CD4-positive, alpha-beta T cell (primary cell): ENCODE data around the gene TFAP2A. TPM values are rescaled to one million over a fixed set of nuclear protein-coding genes. Genes with fewer than 3 reads are reported as not detected.

Source experiments
- ATAC-seq: fragments of 200-7000 bp; cut with Tn5 transposase; one replicate; pipeline ENCODE4 v1.10.0; 2022; ENCODE audit warnings: mild to moderate bottlenecking; ENCODE audit not compliant: poor library complexity
- CTCF ChIA-PET: fragments of 350-600 bp; sonication (Branson Sonifier 250); formaldehyde crosslinking; loops from one replicate; lab custom pipeline; 2021; ENCODE audit warnings: antibody characterized with exemption, inconsistent platforms; lab: Charles Lee
- POLR2A ChIA-PET: fragments of 350-600 bp; sonication (Branson Sonifier 250); formaldehyde crosslinking; loops from one replicate; lab custom pipeline; 2021; ENCODE audit warnings: antibody characterized with exemption, inconsistent platforms; lab: Charles Lee
- DNase-seq, 14 experiments: peaks; one replicate each; pipeline ENCODE4 v3.0.0-alpha.2; 2013 to 2020; ENCODE audit warnings: mixed read lengths in 2 of 14
- H3K27ac ChIP-seq, 2 donors: one replicate each; pipeline versions ENCODE4 v1.5.1 to v1.7.0; 2013; ENCODE audit warnings: low read length in 2 of 2, low read depth in 1 of 2, mild to moderate bottlenecking in 1 of 2
- H3K27me3 ChIP-seq, 2 experiments: 1 replicate in 1 of 2; 2 replicates in 1 of 2; pipeline versions ENCODE4 v1.6.1 to v1.7.0; 2013; ENCODE audit warnings: low read length in 2 of 2, control low read depth in 1 of 2, mild to moderate bottlenecking in 1 of 2, moderate library complexity in 1 of 2; ENCODE audit not compliant: insufficient read depth in 2 of 2, control insufficient read depth in 1 of 2
- H3K36me3 ChIP-seq: one replicate; pipeline ENCODE4 v1.6.1; 2013; ENCODE audit warnings: low read length, control low read depth; ENCODE audit not compliant: insufficient read depth
- H3K4me1 ChIP-seq: one replicate; pipeline ENCODE4 v1.6.1; 2013; ENCODE audit warnings: low read length, control low read depth; ENCODE audit not compliant: insufficient read depth
- H3K4me3 ChIP-seq: one replicate; pipeline ENCODE4 v1.5.1; 2013; ENCODE audit warnings: mild to moderate bottlenecking, low read length, moderate library complexity
- H3K9me3 ChIP-seq, 2 experiments: 1 replicate in 1 of 2; 2 replicates in 1 of 2; pipeline versions ENCODE4 v1.6.1 to v1.7.0; 2013; ENCODE audit warnings: low read length in 2 of 2, mild to moderate bottlenecking in 2 of 2, control low read depth in 1 of 2, moderate library complexity in 1 of 2; ENCODE audit not compliant: control insufficient read depth in 1 of 2, insufficient read depth in 1 of 2
- H3K27ac Mint-ChIP-seq: one replicate; pipeline ENCODE4 v1.8.0; 2020; ENCODE audit warnings: mixed read lengths
- H3K27me3 Mint-ChIP-seq: one replicate; pipeline ENCODE4 v1.8.0; 2021; ENCODE audit warnings: mixed read lengths
- H3K36me3 Mint-ChIP-seq: one replicate; pipeline ENCODE4 v1.8.0; 2021; ENCODE audit warnings: low read depth, mixed read lengths
- H3K4me1 Mint-ChIP-seq: one replicate; pipeline ENCODE4 v1.8.0; 2021; ENCODE audit warnings: low read depth, mixed read lengths
- H3K4me3 Mint-ChIP-seq: one replicate; pipeline ENCODE4 v1.8.0; 2020; ENCODE audit warnings: mild to moderate bottlenecking, mixed read lengths
- H3K9me3 Mint-ChIP-seq: one replicate; pipeline ENCODE4 v1.8.0; 2020; ENCODE audit warnings: mixed read lengths
- intact Hi-C, 2 experiments: fragments of 100-400 bp; cut with DNase I in 1 of 2; cut with micrococcal nuclease in 1 of 2; formaldehyde crosslinking; loops; one replicate each; pipeline versions ENCODE4 v1.15.1 to v1.9.0; 2023 to 2025; cut with DNase I, micrococcal nuclease
- total RNA-seq, 174 experiments: library from RNA in 2 of 174; stranded (reverse) in 2 of 174; gene quantifications; one replicate each; pipeline ENCODE4 v1.2.3 and lab custom pipeline; 2021 to 2026
- TF ChIP-seq, protein P1 (sequence below): fragments of 200-600 bp; IDR thresholded peaks from one replicate; pipeline ENCODE4 v1.8.0; 2022; ENCODE audit warnings: antibody characterized with exemption, mild to moderate bottlenecking

TFAP2A gene
- total RNA-seq, 2 experiments from 2014 or later, result 0.16 TPM; not detected in 1

DNA sequence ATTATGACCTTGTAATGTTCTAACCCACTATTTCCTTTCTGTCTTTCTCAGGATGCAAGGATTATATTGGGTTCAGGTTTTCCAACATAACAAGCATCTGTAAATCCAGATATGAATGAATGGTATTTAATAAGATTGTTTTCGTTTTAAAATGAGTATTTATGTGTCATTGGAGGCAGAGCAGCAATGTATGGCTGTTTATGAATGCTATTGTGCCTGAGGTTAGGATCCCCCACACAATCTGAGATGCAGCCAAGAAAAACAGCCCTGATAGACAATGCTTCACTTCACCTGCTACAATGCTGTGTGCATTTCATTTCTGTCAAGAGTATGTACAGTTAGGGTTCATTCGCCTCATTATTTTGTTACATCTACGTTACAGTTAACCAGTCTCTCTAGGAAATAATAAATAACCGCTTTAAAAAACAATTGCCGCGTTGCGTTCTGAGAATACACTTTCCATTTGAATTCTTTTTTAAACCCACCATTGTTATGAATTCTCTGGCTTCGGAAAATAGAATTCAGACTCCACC, 19.6 kb downstream of the TFAP2A start:
- H3K4me3 ChIP-seq, result no peak overlapping the region
- peaks cover 31 to 33% of the 10 kb centered on the region in 2 experiments for H3K9me3 ChIP-seq
- H3K27ac ChIP-seq, result no peak overlapping the region
- H3K27ac Mint-ChIP-seq, result no peak overlapping the region
- ATAC-seq (no peak), DNase-seq (no peak)
- H3K27me3 ChIP-seq, result peaks cover 79 to 92% of the 10 kb centered on the region in 2 experiments
- CTCF ChIA-PET, result no interaction called here
- no peaks in the 10 kb centered on the region for H3K36me3 ChIP-seq
- intact Hi-C loops, result no loop called here
- H3K36me3 Mint-ChIP-seq, result no peaks in the 10 kb centered on the region
- H3K4me3 Mint-ChIP-seq, result no peak overlapping the region
- H3K4me1 Mint-ChIP-seq, result no peaks in the 10 kb centered on the region
- POLR2A ChIA-PET, result no interaction called here
- TF ChIP-seq, protein P1, sequence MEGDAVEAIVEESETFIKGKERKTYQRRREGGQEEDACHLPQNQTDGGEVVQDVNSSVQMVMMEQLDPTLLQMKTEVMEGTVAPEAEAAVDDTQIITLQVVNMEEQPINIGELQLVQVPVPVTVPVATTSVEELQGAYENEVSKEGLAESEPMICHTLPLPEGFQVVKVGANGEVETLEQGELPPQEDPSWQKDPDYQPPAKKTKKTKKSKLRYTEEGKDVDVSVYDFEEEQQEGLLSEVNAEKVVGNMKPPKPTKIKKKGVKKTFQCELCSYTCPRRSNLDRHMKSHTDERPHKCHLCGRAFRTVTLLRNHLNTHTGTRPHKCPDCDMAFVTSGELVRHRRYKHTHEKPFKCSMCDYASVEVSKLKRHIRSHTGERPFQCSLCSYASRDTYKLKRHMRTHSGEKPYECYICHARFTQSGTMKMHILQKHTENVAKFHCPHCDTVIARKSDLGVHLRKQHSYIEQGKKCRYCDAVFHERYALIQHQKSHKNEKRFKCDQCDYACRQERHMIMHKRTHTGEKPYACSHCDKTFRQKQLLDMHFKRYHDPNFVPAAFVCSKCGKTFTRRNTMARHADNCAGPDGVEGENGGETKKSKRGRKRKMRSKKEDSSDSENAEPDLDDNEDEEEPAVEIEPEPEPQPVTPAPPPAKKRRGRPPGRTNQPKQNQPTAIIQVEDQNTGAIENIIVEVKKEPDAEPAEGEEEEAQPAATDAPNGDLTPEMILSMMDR, result no peak
- no peaks in the 10 kb centered on the region for H3K4me1 ChIP-seq
- H3K27me3 Mint-ChIP-seq, result peaks cover 98% of the 10 kb centered on the region
- H3K9me3 Mint-ChIP-seq, result peaks cover 10% of the 10 kb centered on the region

DNA sequence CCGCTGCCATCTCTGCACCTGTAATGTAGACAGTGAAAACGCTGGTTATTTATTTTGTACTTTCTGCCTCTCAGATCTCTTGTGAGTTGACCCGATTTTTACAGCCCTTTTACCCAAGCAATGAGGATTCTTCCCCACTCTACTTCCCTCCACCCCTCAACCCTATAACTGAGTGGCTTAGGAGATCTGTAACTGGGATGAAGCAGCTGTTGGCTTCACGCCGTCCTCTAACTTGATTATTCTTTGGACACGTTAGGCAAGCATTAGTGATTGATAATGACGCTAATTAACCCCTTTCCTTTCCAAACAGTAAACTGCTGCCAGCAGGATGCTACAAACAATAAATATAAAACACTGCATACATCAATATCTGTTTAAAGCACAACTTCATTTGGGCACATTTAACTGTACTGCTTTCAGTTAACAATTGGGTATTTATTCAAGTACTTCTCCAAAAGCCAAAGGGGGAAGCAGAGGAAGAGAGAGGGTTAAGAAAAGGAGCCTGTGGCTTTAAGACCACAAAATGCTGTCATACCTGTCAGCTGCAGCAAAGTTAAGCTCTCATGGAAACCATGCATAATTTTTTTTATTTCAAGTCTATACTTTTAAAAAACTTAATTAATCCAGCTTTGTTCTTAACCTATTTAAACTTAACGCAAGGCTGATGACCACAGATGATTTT, 21.2 kb downstream of the TFAP2A start:
- Mint-ChIP-seq H3K27me3 (peaks cover 98% of the 10 kb centered on the region), H3K36me3 (no peaks in the 10 kb centered on the region), H3K27ac (no peak overlapping the region), H3K4me3 (no peak overlapping the region), H3K9me3 (peaks cover 14% of the 10 kb centered on the region), H3K4me1 (no peaks in the 10 kb centered on the region)
- intact Hi-C loops, result no loop called here
- TF ChIP-seq, protein P1, result no peak
- no peak overlapping the region for H3K4me3 ChIP-seq
- peaks cover 80 to 92% of the 10 kb centered on the region in 2 experiments for H3K27me3 ChIP-seq
- no peak overlapping the region for H3K27ac ChIP-seq
- peaks cover 4% of the 10 kb centered on the region for H3K4me1 ChIP-seq
- ATAC-seq (no peak), DNase-seq (no peak)
- peaks cover 26 to 33% of the 10 kb centered on the region in 2 experiments for H3K9me3 ChIP-seq
- H3K36me3 ChIP-seq, result no peaks in the 10 kb centered on the region
- ChIA-PET CTCF (no interaction called here), POLR2A (no interaction called here)

DNA sequence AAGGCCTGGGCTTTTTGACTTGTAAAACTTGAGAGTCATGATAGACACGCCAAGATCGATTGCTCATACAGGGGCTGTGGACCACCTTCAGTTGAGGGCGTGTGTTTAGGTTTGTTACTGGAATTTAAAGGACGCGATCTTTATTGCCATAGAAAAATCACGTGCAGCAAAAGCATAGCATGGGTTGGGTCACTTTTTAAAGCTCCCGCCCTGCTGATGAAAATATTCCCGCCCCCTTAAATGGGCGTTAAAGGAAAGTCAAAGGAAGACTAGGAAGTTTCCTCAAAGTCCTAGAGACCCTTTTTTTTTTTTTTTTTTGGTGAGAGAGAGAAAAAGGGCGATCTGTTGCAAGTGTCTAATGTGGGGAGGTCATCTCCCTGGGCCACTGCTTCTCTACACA, 23.1 kb downstream of the TFAP2A start:
- Mint-ChIP-seq H3K27ac (no peak overlapping the region), H3K27me3 (peaks cover 100% of the 10 kb centered on the region), H3K9me3 (peaks cover 19% of the 10 kb centered on the region), H3K36me3 (peaks cover 2% of the 10 kb centered on the region), H3K4me3 (no peak overlapping the region), H3K4me1 (no peaks in the 10 kb centered on the region)
- peaks cover 4% of the 10 kb centered on the region for H3K4me1 ChIP-seq
- H3K9me3 ChIP-seq, result peaks cover 25 to 26% of the 10 kb centered on the region in 2 experiments
- intact Hi-C loops, result no loop called here
- POLR2A ChIA-PET, result no interaction called here
- CTCF ChIA-PET, result no interaction called here
- H3K27ac ChIP-seq, result no peak overlapping the region
- no peak for DNase-seq
- H3K27me3 ChIP-seq, result peaks cover 90 to 97% of the 10 kb centered on the region in 2 experiments
- TF ChIP-seq, protein P1, result no peak
- no peaks in the 10 kb centered on the region for H3K36me3 ChIP-seq
- ATAC-seq, result no peak
- H3K4me3 ChIP-seq, result no peak overlapping the region
